Activated CD8-positive, alpha-beta memory T cell treated with anti-CD3 and anti-CD28 coated beads for 4 hours (primary cell): ENCODE data around the gene STARD3NL.
"Not testable (repeated sequence)": the region's sequence is repeated elsewhere in the genome, so short reads cannot be mapped to it uniquely, and the experiment has no call there.

Source experiments
- DNase-seq, 2 donors: peaks; one replicate each; pipeline ENCODE4 v3.0.0-alpha.2; 2020; ENCODE audit warnings: low read depth in 2 of 2

The STARD3NL gene

GRCh38 chr7:38222481-38223096 lies 44.5 kb downstream of the STARD3NL start:
- DNase-seq: no peak

DNA sequence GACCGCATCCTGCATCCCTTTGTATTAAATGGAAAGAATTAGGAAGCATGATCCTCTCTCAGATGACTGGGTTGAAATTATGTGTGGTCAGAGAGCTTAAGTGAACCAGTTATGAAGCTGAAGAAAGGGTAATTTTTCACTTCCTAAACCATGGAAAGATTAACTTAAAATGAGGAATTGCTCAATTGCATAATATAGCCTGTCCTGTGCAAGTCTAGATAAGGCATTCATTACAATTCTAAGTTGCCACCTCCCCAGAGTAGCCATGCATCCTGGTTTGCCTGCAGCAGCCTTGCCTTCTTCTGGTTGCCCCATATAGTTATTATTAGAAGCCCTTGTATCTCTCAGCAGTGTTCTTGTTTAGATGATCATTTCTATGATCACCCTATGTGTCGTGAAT lies 45.3 kb downstream of the STARD3NL start:
- no peak for DNase-seq

GRCh38 chr7:38224392-38224791 lies 46.3 kb downstream of the STARD3NL start:
- no peak for DNase-seq

- no peak for DNase-seq
Measured at GRCh38 chr7:38229386-38229785, 51.3 kb downstream of the STARD3NL start.

DNA sequence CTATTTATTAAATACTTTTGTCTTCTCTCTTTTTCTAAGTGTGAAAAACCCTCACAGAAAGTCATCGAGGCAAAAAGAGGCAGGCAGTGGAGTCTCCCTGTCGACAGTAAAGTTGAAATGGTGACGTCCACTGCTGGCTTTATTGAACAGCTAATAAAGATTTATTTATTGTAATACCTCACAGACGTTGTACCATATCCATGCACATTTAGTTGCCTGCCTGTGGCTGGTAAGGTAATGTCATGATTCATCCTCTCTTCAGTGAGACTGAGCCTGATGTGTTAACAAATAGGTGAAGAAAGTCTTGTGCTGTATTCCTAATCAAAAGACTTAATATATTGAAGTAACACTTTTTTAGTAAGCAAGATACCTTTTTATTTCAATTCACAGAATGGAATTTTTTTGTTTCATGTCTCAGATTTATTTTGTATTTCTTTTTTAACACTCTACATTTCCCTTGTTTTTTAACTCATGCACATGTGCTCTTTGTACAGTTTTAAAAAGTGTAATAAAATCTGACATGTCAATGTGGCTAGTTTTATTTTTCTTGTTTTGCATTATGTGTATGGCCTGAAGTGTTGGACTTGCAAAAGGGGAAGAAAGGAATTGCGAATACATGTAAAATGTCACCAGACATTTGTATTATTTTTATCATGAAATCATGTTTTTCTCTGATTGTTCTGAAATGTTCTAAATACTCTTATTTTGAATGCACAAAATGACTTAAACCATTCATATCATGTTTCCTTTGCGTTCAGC lies 52.0 kb downstream of the STARD3NL start:
- no peak for DNase-seq

GRCh38 chr7:38232502-38233366 lies 54.7 kb downstream of the STARD3NL start:
- DNase-seq: peak; percentile 61 to 71

DNA sequence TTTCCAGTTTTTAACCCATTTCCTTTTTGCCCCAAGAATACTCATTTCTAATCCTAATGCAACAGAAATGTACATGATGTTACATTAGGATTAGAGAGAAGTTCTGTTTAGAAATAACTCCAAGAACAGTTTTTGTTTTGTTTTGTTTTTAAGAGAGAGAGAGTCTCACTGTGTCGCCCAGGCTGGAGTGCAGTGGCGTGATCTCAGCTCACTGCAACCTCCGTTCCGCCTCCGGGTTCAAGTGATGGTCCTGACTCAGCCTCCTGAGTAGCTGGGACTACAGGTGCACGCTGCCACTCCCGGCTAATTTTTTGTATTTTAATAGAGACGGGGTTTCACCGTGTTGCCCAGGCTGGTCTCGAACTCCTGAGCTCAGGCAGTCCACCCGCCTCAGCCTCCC lies 56.7 kb downstream of the STARD3NL start:
- DNase-seq: not testable (repeated sequence)

DNA sequence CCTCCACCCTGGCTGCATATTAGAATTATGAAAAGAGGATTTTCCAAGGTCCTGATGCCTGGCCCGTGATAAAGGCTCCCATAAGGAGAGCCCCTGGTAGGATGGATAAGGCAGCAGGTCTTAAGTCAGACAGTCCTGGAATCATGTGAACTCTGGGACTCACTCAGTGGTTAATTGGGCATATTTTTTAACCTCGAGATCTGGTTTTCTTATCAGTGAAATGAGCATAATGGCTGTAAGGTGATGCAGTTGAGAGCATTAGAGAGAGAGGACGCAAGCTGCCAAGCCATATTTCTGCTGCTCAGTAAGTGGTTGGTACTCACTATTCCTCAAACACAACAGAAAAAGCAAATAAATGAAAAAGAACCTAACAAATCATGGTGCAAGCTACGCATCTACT lies 57.6 kb downstream of the STARD3NL start:
- DNase-seq: no peak

- not testable (repeated sequence) for DNase-seq
Measured at GRCh38 chr7:38239129-38239528, 61.1 kb downstream of the STARD3NL start.

DNA sequence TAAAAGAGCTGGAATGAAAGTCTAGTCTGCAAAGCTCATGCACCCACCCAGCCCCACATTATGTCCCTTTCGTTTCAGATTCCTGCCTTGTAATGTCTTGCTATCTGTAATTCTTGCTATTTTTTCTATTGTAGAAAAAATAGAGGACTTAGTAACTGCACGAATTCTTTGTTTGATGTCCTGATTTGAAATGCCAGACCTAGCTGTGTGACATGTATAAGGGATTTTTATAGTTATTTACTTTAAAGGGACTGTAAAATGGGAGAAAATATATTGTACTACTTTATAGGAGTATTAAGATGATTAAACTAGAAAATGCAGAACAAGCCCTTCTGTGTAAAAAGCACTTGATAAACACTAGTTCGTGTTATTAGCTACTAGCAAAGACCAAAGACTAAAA lies 63.0 kb downstream of the STARD3NL start:
- DNase-seq: no peak

- DNase-seq: no peak
Measured at GRCh38 chr7:38242814-38243213, 64.8 kb downstream of the STARD3NL start.

GRCh38 chr7:38243345-38243744 lies 65.3 kb downstream of the STARD3NL start:
- not testable (repeated sequence) for DNase-seq

- DNase-seq: no peak
Measured at GRCh38 chr7:38244516-38244915, 66.5 kb downstream of the STARD3NL start.

GRCh38 chr7:38245409-38245977 lies 67.4 kb downstream of the STARD3NL start:
- DNase-seq: no peak

DNA sequence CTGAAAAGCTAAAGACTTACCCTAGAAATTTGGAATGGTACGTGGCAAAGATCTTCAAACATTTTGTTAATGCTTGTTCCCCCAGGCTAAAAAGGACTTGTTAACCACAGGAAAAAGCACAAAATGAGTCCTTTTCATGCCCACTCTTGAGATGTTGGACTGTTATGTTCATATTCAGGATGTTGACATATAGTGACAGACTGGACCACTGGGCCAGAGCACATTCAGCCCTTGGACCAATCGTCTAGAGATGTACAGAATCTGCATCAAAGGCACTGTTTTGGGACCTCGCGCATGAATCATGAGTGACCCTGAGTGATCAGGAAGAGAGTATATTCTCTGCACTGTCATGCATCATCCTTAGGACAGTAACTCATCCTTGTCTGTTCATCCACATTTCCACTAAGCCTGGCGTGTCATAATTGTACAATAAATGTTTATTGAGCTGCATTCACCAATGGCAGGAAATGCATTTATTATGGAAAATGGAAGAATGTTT lies 70.1 kb downstream of the STARD3NL start:
- no peak for DNase-seq

DNA sequence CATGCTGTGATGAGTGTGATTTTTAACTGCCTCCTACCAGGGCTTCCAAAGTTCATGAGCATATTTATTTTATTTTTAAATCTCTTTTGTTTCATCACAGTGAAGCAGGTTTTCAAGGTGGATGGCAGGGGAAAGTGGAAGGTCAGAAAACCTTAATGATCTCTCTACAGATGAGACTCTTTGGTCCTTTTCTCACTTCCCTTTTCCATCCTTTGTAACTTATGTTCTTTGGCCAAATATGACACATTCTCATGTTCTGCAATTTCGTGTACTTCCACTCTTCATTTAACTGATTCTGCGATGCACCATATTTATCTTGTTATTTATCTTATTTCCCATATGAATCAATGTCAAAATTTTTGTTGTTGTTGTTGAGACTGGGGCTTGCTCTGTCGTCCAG lies 71.8 kb downstream of the STARD3NL start:
- DNase-seq: not testable (repeated sequence)

DNA sequence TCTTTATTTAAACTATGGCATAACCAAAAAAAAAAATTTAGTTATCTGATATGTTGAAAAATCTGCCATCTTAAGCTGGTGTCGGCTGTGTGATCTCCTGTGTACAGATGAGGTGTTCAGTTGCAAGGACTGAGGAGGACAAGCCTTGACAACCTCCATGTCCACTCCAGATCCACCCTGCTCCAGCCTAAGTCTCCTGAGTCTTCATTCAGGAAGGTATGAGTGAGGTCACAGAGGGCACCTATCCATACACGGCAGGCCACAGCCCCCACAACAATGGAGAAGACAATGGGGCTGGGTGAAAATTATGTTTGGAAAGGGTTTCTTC lies 79.3 kb downstream of the STARD3NL start:
- DNase-seq: no peak

- not testable (repeated sequence) for DNase-seq
Measured at GRCh38 chr7:38259157-38259556, 81.1 kb downstream of the STARD3NL start.

GRCh38 chr7:38261601-38262000 lies 83.6 kb downstream of the STARD3NL start:
- DNase-seq: not testable (repeated sequence)

GRCh38 chr7:38262026-38262425 lies 84.0 kb downstream of the STARD3NL start:
- DNase-seq: not testable (repeated sequence)

DNA sequence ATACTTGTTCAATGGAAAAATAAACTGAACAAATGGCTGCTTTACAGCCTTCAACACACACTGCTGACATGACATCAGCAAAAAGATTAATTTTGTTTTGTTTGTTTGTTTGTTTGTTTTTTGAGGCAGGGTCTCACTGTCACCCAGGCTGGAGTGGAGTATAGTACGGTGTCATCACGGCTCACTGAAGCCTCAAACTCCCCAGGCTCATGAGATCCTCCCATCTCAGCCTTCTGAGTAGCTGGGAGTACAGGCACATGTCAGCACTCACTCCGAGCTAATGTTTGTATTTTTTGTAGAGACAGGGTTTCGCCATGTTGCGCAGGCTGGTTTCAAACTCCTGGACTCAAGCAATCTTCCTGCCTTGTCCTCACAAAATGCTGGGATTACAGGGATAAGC lies 84.5 kb downstream of the STARD3NL start:
- no peak for DNase-seq

GRCh38 chr7:38263274-38263673 lies 85.2 kb downstream of the STARD3NL start:
- DNase-seq: not testable (repeated sequence)
